ENCODE data around the gene ZSWIM5.
"Not testable (repeated sequence)": the region's sequence is repeated elsewhere in the genome, so short reads cannot be mapped to it uniquely, and the experiment has no call there.

The ZSWIM5 gene

GRCh38 chr1:45103534-45103933 lies 102.9 kb downstream of the ZSWIM5 start:
- H3K27me3 Mint-ChIP-seq (ENCODE audit: low read depth), result peaks cover 5% of the 10 kb centered on the region
- no peaks in the 10 kb centered on the region for H3K4me1 Mint-ChIP-seq (ENCODE audit: low read depth)
- no peak overlapping the region for H3K4me3 Mint-ChIP-seq
- no peaks in the 10 kb centered on the region for H3K36me3 Mint-ChIP-seq (ENCODE audit: low read depth)
- H3K27ac Mint-ChIP-seq, result no peak overlapping the region
- no peaks in the 10 kb centered on the region for H3K9me3 Mint-ChIP-seq

GRCh38 chr1:45101947-45102346 lies 104.5 kb downstream of the ZSWIM5 start:
- no peaks in the 10 kb centered on the region for H3K9me3 Mint-ChIP-seq
- no peak overlapping the region for H3K27ac Mint-ChIP-seq
- H3K4me3 Mint-ChIP-seq, result no peak overlapping the region
- no peaks in the 10 kb centered on the region for H3K36me3 Mint-ChIP-seq (ENCODE audit: low read depth)
- H3K4me1 Mint-ChIP-seq (ENCODE audit: low read depth), result no peaks in the 10 kb centered on the region
- peaks cover 5% of the 10 kb centered on the region for H3K27me3 Mint-ChIP-seq (ENCODE audit: low read depth)

GRCh38 chr1:45101528-45101927 lies 104.9 kb downstream of the ZSWIM5 start:
- H3K9me3 Mint-ChIP-seq; H3K4me3 Mint-ChIP-seq; H3K36me3 Mint-ChIP-seq (ENCODE audit: low read depth); H3K4me1 Mint-ChIP-seq (ENCODE audit: low read depth); H3K27ac Mint-ChIP-seq; H3K27me3 Mint-ChIP-seq (ENCODE audit: low read depth): not testable (repeated sequence)

DNA sequence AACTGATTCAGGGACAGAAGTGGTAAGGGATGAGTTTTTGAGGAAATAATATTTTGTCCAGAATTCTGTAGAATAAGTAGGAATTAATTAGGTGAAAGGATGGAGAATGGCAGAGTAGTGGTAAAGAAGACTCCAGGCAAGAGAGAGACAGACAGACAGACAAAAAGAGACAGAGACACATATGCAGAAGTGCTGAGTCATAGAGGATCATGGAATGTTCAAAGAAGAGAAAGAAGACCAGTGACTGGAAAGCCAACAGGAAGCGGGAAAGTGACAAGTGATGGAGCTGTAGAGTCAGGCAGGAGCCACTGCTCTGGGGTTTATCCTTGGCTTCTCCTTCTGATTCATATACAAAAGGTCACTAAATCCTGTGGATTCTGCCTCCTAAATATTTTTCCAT lies 108.5 kb downstream of the ZSWIM5 start:
- Mint-ChIP-seq H3K9me3 (no peaks in the 10 kb centered on the region), H3K27ac (no peak overlapping the region), H3K27me3 (ENCODE audit: low read depth) (peaks cover 5% of the 10 kb centered on the region), H3K4me3 (no peak overlapping the region), H3K4me1 (ENCODE audit: low read depth) (no peaks in the 10 kb centered on the region), H3K36me3 (ENCODE audit: low read depth) (no peaks in the 10 kb centered on the region)

DNA sequence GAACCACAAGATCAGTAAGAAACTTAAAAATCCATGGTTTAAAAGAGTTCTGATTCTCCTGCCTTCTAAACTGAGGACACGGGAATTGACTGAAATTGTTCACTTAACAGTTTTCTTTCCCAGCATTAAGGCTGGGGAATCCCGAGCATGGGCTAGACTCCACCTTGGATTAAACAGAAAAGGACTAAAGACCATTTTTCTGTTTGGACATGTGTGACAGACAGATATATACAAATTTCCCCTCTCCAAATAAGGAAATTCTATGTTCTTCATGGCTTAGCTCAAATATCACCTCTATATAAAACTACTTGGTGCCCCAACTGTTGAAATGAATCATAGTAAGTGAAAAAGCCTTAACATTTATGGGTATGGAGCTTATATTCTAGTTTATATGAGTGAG lies 109.3 kb downstream of the ZSWIM5 start:
- H3K9me3 Mint-ChIP-seq, result no peaks in the 10 kb centered on the region
- no peak overlapping the region for H3K27ac Mint-ChIP-seq
- peaks cover 5% of the 10 kb centered on the region for H3K27me3 Mint-ChIP-seq (ENCODE audit: low read depth)
- no peaks in the 10 kb centered on the region for H3K4me1 Mint-ChIP-seq (ENCODE audit: low read depth)
- no peak overlapping the region for H3K4me3 Mint-ChIP-seq
- no peaks in the 10 kb centered on the region for H3K36me3 Mint-ChIP-seq (ENCODE audit: low read depth)

- no peaks in the 10 kb centered on the region for H3K9me3 Mint-ChIP-seq
- no peaks in the 10 kb centered on the region for H3K36me3 Mint-ChIP-seq (ENCODE audit: low read depth)
- no peak overlapping the region for H3K4me3 Mint-ChIP-seq
- no peak overlapping the region for H3K27ac Mint-ChIP-seq
- peaks cover 5% of the 10 kb centered on the region for H3K27me3 Mint-ChIP-seq (ENCODE audit: low read depth)
- H3K4me1 Mint-ChIP-seq (ENCODE audit: low read depth), result no peaks in the 10 kb centered on the region
Measured at GRCh38 chr1:45095450-45095849, 111.0 kb downstream of the ZSWIM5 start.

GRCh38 chr1:45094371-45094770 lies 112.0 kb downstream of the ZSWIM5 start:
- H3K36me3 Mint-ChIP-seq (ENCODE audit: low read depth); H3K27ac Mint-ChIP-seq; H3K4me1 Mint-ChIP-seq (ENCODE audit: low read depth); H3K27me3 Mint-ChIP-seq (ENCODE audit: low read depth); H3K4me3 Mint-ChIP-seq; H3K9me3 Mint-ChIP-seq: not testable (repeated sequence)

DNA sequence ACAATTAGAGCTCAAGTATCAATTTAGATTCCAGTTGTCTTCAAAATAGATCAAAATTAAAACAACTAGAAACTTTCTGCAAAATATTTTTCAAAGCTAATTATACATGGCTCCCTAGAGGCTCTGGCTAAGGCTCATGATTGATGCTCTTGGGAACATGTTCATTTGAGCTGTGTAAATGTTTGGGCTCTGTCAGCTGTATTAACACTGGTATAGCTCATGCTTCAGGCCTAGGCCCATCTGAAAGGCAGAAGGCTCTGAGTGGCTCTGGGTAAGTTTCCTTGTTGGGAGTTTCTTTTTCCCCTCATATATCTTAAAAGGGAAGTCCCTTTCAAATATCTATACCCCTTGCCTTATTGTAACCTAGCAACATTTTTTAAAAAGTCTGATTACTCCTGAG lies 113.1 kb downstream of the ZSWIM5 start:
- Mint-ChIP-seq H3K27me3 (ENCODE audit: low read depth) (no peaks in the 10 kb centered on the region), H3K9me3 (no peaks in the 10 kb centered on the region), H3K27ac (no peak overlapping the region), H3K36me3 (ENCODE audit: low read depth) (no peaks in the 10 kb centered on the region), H3K4me1 (ENCODE audit: low read depth) (no peaks in the 10 kb centered on the region), H3K4me3 (no peak overlapping the region)

- Mint-ChIP-seq H3K4me3 (no peak overlapping the region), H3K9me3 (no peaks in the 10 kb centered on the region), H3K27ac (no peak overlapping the region), H3K4me1 (ENCODE audit: low read depth) (no peaks in the 10 kb centered on the region), H3K27me3 (ENCODE audit: low read depth) (peaks cover 3% of the 10 kb centered on the region), H3K36me3 (ENCODE audit: low read depth) (no peaks in the 10 kb centered on the region)
Measured at GRCh38 chr1:45089711-45090110, 116.7 kb downstream of the ZSWIM5 start.

GRCh38 chr1:45084562-45084961 lies 121.8 kb downstream of the ZSWIM5 start:
- H3K27ac Mint-ChIP-seq, result no peak overlapping the region
- H3K9me3 Mint-ChIP-seq, result no peaks in the 10 kb centered on the region
- no peaks in the 10 kb centered on the region for H3K36me3 Mint-ChIP-seq (ENCODE audit: low read depth)
- no peak overlapping the region for H3K4me3 Mint-ChIP-seq
- H3K4me1 Mint-ChIP-seq (ENCODE audit: low read depth), result no peaks in the 10 kb centered on the region
- peaks cover 3% of the 10 kb centered on the region for H3K27me3 Mint-ChIP-seq (ENCODE audit: low read depth)

GRCh38 chr1:45079533-45079932 lies 126.9 kb downstream of the ZSWIM5 start:
- Mint-ChIP-seq H3K4me1 (ENCODE audit: low read depth) (no peaks in the 10 kb centered on the region), H3K36me3 (ENCODE audit: low read depth) (peaks cover 3% of the 10 kb centered on the region)

GRCh38 chr1:45076959-45077358 lies 129.4 kb downstream of the ZSWIM5 start:
- H3K27ac Mint-ChIP-seq; H3K4me1 Mint-ChIP-seq (ENCODE audit: low read depth); H3K4me3 Mint-ChIP-seq; H3K36me3 Mint-ChIP-seq (ENCODE audit: low read depth): not testable (repeated sequence)
- H3K27me3 Mint-ChIP-seq (ENCODE audit: low read depth), result peaks cover 31% of the 10 kb centered on the region
- peaks cover 17% of the 10 kb centered on the region for H3K9me3 Mint-ChIP-seq

More at GRCh38 chr1:45079533-45079932, 126.9 kb downstream of the ZSWIM5 start:
- H3K27ac Mint-ChIP-seq, result no peak overlapping the region
- no peak overlapping the region for H3K4me3 Mint-ChIP-seq
- peaks cover 23% of the 10 kb centered on the region for H3K27me3 Mint-ChIP-seq (ENCODE audit: low read depth)
- H3K9me3 Mint-ChIP-seq, result peaks cover 12% of the 10 kb centered on the region

DNA sequence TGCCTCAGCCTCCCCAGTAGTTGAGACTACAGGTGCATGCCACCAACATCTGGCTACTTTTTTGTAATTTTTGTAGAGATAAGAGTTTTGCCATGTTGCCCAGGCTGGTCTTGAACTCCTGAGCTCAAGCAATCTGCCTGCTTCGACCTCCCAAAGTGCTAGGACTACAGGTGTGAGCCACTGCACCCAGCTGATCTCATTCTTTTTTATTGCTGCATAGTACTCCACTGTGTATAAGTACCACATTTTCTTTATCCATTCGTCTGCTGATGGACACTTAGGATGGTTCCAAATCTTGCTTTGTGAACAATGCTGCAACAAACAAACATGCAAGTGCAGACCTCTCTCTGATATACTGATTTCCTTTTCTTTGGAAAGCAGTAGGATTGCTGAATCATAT lies 134.8 kb downstream of the ZSWIM5 start:
- Mint-ChIP-seq H3K27me3 (ENCODE audit: low read depth) (peaks cover 24% of the 10 kb centered on the region), H3K4me3 (no peak overlapping the region), H3K9me3 (peaks cover 17% of the 10 kb centered on the region), H3K36me3 (ENCODE audit: low read depth) (peaks cover 3% of the 10 kb centered on the region), H3K27ac (no peak overlapping the region), H3K4me1 (ENCODE audit: low read depth) (no peaks in the 10 kb centered on the region)

DNA sequence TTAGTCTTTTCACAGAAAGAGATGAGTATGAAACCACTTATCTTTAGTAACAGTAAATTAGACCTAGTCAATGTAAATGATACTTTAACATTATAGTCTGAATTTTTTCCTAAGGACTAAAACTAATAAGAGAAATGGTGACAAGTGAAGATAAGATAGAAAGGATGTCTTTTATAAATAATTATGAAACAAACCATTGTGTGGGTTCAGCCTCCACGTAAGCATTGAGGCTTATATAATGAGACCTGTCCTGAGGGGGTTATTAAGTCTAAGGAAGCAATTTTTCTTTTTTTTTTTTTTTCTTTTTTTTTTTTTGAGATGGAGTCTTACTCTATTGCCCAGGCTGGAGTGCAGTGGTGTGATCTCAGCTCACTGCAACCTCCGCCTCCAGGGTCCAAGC lies 138.6 kb downstream of the ZSWIM5 start:
- Mint-ChIP-seq H3K27ac (no peak overlapping the region), H3K36me3 (ENCODE audit: low read depth) (no peaks in the 10 kb centered on the region), H3K4me3 (no peak overlapping the region), H3K27me3 (ENCODE audit: low read depth) (peaks cover 4% of the 10 kb centered on the region), H3K4me1 (ENCODE audit: low read depth) (no peaks in the 10 kb centered on the region), H3K9me3 (peaks cover 4% of the 10 kb centered on the region)

DNA sequence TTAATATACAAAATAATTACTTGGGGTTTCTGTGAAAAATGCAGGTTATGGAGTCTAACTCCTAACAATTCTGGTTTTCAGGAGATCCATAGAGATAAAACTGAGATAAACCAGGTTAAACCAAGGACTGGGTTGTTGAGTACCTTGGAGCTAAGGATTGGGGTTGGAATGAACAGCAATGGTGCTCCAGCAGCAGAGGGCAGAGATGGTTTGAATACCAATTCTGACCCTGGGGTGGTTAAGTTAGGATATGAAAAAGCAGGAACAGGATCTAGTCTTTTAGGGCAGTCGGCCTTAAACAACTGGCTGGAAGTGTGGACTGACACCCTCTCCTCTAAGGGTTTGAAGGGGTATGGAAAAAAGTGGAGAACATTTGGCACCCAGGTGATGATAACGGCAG lies 141.3 kb downstream of the ZSWIM5 start:
- Mint-ChIP-seq H3K4me1 (ENCODE audit: low read depth) (no peaks in the 10 kb centered on the region), H3K36me3 (ENCODE audit: low read depth) (no peaks in the 10 kb centered on the region), H3K9me3 (no peaks in the 10 kb centered on the region), H3K27me3 (ENCODE audit: low read depth) (no peaks in the 10 kb centered on the region), H3K4me3 (no peak overlapping the region), H3K27ac (no peak overlapping the region)

DNA sequence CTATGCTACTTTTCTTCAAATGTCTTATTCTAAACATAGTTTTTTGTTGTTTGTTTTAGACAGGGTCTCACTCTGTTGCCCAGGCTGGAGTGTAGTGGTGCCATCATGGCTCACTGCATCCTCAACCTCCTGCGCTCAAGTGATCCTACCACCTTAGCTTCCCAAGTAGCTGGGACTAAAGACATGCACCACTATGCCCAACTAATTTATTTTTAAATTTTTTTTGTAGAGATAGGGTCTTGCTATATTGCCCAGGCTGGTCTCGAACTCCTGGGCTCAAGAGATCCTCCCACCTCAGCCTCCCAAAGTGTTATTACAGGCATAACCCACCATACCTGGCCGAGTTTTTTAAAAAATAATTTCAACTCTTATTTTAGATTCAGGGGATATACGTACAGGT lies 143.9 kb downstream of the ZSWIM5 start:
- not testable (repeated sequence) for H3K27me3 Mint-ChIP-seq (ENCODE audit: low read depth); H3K9me3 Mint-ChIP-seq; H3K27ac Mint-ChIP-seq; H3K36me3 Mint-ChIP-seq (ENCODE audit: low read depth); H3K4me3 Mint-ChIP-seq; H3K4me1 Mint-ChIP-seq (ENCODE audit: low read depth)

All from T-helper 1 cell treated with Interleukin-12 subunit alpha and Interleukin-12 subunit beta and Interleukin-4 antibody, amounts not matched to agents 30 μg/mL and 1 μg/mL, for 36 hours (primary cell).